CD4-positive, alpha-beta T cell treated with Interleukin-6 for 4 hours (primary cell): ENCODE data around the gene TUG1.

Experiments used
- DNase-seq: peaks from one replicate; pipeline ENCODE4 v3.0.0-alpha.2; 2020; ENCODE audit warnings: mixed read lengths

The TUG1 gene

DNA sequence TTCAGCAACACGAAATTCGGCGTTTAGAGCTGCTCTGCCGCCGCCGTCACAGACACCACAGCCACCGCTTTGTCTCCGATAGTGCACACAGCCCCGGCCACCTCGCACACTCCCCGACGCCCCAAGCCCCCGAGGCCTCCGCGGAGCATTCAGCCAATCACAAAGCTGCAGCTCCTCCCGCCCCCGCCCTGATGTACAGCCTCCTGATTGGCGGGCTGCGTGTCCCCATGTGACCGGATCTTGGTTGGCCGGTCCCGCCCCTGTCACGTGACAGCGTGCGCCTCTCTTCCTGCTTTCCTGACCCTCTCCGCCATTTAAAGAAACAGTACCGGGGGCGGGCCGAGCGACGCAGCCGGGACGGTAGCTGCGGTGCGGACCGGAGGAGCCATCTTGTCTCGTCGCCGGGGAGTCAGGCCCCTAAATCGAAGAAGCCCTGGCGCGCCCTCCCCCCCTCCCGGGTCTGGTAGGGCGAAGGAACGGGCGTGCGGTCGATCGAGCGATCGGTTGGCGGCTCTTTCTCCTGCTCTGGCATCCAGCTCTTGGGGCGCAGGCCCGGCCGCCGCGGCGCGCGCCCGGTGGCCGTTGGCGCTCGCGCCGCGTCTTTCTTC lies at the start of gene TUG1:
Gene TUG1, plus strand, starts transcription at position 342 of the 608 bp plus-strand sequence.
- peak; percentile 98 for DNase-seq

DNA sequence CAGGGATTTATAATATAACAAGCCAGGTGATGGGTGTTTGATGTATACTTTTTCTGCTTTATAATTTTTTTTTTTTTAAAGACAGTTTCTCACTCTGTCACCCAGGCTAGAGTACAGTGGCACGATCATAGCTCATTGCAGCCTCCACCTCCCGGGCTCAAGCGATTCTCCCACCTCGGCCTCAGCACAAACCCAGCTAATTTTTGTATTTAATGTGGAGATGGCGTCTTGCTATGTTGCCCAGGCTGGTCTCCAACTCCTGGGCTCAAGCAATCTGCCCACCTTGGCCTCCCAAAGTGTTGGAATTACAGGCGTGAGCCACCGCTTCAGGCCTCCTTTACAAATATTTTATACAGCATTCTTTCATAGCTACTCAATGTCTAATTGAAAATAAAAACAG lies 49.1 kb upstream of the TUG1 start:
- DNase-seq: no peak

DNA sequence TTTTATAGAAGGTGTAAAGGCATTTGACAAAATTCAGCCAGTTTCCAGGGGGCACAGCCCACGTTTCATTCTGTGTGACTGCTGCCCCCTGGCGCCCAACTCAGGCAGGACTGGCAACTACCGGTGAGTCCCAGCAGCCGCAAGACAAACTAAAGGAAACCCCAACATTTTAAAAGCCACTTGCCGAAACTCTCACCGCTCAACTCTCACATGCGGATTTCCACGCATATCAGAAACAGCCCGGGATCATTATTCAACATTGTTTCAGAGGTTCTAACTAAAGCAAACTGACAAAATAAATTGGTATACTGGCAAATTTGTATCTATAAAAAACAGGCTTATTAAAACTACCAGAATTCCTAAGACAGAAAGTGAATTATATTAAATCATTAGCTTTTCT lies 48.7 kb upstream of the TUG1 start:
- DNase-seq: peak; percentile 89

DNA sequence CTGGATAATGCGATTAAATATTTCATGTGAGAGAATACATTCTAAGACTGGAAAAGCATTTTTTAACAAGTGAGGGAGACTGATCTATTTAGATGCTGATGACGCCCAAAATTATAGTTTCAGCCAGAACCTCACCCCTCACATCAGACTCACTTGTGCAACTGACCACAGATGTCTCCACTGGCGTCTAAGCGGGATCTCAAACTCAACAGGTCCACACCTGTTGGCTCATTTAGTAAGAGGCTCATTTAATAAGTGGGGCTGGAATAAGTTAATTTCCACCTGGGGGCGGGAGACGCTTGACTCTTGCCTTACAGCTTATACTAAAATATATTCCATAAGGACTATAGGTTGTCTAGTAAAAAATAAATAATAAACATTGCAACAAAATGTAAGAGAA lies 48.0 kb upstream of the TUG1 start:
- no peak for DNase-seq

DNA sequence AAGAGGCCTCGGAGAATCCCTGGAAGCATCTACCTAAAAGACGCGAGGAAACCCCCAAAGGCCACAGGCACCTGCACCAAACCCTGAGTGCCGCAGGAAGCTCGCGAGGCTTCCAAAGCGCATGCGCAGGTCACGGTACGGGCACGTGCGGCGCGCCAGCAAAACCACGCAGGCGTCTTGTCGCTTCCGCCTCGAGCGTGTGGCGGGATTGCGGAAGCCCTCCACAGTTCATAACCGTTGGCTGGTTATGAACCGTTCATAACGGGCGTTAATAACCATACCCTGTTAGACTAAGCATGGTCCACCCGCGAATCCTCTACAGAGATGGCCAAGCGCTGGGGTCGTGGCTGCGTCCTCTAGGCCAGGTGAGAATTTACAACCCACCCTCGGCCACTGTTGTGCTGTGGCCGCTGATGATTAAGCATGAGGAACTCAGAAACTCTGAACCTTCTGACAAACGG lies 46.9 kb upstream of the TUG1 start:
- peak; percentile 84 for DNase-seq

DNA sequence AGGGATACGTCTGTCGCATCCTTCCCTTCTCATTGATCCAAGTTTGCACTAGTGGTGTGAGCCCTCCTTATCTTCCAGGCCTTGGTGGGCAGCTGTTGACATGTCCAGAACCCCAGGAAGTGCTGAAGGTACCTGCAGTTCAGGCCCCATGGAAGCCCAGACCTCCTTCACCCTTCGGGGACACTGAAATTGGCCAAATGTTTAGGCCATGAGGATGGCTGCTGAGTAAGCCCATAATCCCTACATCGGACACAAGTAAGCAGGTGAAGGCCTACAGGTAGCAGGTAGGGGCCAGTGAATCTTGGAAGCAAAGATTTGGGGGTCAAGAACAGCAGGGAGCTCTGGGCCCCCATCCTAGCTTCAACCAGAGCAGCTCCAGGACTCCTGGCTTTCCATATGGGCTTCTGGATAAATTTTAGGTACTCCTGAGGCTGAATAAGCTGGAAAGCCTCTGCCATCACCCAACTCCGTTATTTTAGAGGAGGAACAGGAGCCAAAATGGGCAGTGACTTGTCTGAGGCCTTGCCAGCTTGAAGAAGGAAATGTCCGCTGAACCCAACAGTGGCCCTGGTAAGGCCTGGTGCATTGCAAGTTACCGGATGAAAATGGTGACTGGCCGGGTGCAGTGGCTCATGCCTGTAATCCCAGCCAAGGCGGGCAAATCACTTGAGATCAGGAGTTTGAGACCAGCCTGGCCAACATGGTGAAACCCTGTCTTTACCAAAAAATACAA lies 45.7 kb upstream of the TUG1 start:
- no peak for DNase-seq

DNA sequence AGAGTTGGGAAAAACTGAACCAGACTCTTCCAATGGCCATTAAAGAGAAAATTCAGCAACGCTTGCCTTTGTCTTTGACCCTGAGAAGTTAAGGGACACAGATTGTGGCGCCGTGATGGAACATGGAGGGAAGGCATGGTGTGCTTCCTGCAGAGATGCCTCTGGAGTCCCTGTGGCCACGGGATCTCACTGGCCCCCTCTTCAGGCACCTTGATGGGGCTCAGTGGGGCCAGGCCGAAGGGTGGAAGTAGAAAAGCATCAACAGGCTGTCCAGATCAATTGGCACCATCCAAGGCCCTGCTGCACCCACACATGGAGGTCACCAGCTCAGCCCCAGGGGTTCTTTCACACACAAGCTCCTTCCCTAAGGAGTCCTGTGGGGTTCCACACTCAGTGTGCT lies 43.4 kb upstream of the TUG1 start:
- no peak for DNase-seq

DNA sequence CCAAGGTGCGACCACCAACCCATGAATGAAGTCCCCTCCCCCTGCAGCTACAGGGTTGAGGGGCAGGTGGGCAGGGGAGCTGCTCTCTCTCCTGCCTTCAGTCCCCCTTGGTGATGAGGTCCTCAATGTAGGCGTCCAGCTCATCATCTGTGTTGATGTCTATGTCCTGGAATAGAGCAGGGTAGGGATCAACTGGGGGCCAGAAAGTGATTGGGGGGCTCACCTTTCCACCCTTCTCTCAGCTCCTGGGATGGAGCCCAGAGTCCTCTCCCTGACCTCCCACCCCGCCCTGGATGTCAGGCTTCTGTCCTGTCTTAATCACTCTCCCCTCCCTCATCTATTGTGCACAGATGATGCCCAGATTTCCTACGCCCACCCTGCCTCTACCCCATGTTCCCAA lies 42.4 kb upstream of the TUG1 start:
- no peak for DNase-seq

DNA sequence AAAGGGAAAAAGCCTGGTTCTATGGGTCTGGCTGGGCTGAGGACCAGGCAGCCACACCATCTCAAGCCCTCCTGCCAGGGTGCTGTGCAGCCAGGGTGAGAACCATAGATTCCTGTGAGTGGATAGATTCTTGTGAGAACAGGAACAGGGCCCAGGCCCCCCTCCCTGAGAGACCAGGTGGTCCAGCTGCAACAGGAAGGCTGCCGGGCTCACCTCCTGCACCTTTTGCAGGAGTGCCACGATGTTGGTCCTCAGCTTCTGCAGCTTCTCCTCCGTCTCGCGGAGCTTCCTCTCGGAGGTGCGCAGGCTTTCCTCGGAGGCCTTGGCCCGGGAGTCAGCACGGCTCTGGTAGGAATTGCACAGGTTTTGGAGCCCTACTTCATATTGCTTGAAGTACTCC lies 41.3 kb upstream of the TUG1 start:
- DNase-seq: no peak

DNA sequence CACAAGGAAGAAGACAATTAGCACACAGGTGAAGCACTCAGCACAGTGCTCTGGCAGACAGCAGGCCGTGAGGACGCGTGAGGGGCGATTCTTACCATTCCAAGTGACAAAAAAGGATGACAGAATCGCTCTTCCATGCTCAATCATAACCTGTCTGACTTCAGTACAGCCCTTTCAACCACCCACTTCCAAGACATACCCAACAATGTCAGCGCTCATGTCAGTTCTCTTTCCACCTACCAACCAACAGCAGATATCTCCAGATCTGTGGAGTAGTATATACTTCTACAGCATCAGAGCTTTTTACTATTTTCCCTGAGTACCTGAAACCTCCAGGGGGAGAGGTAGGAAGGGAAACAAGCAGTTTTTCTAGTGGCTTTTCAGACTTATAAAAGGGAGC lies 40.7 kb upstream of the TUG1 start:
- DNase-seq: no peak

DNA sequence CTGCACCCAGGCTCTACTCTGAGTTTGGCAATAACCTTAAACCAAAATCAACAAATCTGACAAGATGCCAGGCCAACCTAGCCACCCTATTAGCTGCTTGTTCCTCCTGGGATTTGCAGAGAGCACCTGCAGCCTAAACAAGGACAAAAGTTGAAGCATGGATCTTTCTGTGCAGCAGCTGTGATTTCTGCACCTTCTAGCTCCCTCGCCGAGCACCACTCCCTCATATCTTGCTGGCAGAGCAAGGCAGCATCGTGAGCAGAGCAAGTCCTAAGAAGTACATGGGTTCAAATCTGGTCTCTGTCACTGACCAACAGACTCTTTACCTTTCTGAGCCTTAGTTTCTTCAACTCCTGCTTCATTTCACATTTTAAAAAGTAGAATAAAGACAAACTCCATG lies 38.8 kb upstream of the TUG1 start:
- no peak for DNase-seq

DNA sequence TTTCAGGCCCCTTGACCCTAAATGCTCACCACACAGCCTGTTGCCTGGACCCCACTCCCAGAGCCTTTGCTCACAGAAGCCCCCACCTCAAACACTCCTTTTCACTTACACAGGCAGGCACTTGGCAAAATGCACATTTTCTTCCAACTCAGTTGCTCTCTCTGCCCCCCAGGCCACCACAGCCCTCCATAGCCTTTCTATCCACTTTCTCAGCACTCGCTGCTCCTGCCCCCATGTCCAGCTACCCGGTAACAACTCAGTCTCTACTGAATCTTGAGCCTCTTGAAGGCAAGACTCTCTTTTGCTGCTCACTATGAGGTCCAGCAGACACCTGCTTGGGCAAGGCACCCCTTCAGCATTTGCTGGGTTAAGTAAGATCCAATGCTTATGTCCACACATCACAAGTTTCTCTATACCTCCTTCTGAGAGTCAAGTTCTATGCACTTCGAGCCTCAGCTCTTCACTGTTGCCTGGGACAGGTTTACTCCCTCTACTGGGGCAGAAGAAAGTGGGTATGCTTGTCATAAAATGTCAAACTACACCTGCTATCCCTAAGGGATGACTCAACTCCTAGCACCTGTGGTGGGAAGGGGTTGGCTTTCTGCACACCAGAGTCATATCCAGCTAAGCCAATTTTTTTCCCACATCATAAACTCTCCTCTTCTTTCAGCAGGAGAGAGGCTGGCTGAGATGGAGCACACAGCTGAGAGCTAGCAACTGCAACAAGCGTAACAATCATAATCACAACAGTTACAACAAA lies 37.3 kb upstream of the TUG1 start:
- no peak for DNase-seq

DNA sequence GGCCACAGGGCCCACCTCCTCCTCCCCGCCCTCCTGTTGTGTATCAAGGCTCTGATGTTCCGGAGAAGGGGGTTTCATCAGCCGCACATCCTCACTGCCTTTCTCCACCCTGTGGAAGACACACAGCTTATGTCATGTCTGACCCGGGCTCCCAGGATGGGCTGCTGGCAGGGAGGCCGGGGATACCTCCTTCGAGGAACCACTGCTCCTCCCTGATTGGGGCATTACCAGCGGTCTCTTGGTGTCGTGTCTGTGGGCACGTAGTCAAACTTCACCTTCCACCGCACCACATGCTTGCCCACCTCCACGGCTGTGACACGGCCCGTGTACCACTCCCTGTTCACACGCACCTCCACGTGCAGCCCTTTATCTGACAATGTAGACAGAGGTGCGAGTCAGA lies 36.4 kb upstream of the TUG1 start:
- no peak for DNase-seq

DNA sequence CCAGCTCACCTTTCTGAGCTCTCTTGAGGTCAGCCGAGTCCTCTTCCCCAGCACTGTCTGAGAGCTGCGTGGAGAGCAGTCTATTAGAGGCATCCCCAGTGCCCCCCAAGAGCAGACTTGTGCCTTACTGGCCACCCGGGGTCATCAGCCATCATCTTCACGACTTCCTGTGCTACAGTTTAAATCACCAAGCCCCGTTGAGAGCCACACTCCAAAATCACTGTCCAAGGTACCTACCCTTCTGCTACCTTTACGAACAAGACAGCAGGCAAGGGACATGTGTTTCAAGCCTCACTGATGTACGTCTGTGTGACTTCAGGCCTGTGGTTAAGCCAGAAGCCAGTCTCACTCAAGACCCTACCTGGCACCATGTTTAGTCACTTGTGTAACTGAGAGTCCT lies 35.6 kb upstream of the TUG1 start:
- DNase-seq: no peak

DNA sequence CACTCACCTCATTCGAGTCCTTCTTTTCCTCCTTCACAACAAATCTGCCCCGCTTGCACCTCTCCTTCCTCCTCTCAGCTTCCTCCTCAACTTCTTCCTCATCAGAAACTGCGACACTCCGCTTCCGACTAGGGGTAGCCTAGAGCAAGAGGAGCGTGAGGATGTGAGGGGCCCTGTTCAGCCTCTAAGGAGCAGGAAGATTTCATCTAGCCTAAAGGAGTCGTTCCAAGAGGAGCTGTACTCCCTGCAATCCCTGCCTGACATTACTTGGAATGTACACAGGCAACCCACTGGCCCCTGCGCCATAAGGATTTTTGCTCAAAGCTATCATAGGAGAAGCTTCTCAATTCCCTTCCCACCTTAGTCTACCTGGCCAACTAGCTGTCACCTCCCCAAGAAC lies 35.0 kb upstream of the TUG1 start:
- DNase-seq: no peak

DNA sequence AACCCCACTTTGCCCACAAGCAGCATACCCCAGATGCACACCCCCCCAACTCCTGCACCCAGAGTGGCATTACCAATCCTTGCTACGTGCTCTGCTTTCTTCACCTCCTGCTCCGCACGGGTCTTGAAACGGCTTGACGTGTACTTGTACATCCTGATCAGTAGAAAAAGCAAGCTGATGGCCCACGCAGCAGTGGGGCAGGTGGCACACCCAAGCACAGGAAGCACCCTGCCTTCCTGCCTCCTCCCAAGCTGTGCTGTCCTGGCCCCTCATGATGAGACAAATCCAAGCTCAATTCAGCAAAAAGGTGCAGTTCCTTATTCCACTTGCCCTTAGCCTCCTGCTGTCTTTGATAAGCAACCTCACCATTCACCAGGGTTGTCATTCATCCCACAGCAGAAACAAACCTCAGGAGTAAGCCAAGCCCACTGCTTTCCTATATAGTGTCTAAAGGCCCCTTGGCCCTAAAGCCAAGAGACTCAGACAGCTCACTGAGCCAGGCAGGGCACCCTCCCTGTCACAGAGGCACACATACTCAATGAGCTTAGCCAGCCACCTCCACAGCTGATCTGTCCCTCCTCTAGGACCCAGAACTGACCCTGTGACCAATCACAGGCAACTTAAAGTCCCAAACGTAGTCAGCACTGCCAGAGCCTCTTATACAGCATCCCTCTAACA lies 28.2 kb upstream of the TUG1 start:
- DNase-seq: peak; percentile 74

DNA sequence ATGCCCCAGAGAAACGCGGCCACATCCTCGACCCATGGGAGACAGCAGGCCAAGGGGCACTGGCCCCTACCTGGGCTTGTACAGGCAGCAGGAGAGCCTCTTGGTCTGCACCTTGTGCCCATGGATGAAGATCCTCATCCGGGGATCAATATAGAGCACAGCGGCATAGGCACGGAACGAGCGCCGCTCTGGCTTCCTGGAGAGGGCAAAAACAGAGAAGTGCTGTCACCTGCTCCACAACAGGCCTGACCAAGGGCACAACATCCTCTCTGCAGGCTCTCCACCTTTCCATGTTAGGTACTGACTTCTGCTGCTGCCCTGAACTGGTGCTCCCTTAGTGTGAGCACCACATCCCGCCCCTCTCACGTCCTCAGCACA lies 27.7 kb upstream of the TUG1 start:
- peak; percentile 53 for DNase-seq

DNA sequence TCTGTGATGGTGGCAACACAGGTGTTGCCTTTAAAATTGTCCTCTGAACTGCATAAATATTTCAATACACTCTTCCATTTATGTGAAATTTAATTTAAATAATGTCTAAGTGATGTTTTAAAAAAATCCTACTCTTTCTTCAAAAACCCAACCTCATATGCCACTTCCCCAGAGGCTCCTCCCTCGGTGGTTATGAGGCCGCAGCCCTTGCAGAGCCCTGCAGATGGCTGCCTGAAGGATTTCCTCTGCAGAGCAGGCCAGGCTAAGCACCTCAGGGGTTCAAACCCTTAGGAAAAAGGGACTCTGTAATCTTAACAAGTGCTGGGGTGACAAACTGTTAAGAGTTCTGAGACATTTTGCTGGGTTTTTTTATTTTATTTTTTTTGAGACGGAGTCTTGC lies 25.7 kb upstream of the TUG1 start:
- peak; percentile 75 for DNase-seq

DNA sequence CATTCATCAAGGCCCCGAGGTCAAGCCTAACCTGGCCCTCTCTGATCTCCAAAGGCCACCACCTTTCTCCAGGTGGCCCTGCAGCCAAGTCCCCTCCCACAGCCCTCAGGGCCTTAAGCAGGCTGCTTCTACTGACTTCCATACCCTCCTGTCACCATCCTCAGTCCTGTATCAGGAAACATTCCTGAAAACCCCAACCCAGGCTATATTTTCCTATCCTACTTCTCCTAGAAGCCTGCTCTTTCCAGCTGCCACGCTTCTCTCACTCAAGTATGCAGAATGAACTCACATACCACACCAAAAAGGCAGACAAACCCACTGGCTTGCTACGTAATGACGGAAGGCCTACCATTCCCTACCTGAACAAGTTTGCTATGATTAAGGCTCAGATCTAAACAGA lies 24.1 kb upstream of the TUG1 start:
- no peak for DNase-seq

DNA sequence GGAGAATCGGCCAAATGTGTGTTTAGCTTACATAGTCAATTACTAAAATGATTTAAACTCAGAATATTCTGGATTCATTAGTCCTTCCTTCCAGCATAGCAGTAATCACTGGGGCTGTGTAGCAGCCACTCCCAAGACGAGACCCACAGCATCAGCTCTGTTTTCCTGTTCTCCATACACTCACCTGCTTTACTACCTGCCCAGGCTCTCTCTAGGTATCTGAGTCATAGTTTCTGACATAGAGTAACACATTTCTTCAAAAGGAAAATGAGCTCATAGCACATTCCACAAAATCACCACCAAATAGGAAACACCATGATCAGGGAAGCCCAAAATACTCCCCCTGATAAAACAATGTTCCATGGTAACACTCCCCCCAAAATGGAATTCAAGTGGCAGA lies 23.4 kb upstream of the TUG1 start:
- DNase-seq: no peak

DNA sequence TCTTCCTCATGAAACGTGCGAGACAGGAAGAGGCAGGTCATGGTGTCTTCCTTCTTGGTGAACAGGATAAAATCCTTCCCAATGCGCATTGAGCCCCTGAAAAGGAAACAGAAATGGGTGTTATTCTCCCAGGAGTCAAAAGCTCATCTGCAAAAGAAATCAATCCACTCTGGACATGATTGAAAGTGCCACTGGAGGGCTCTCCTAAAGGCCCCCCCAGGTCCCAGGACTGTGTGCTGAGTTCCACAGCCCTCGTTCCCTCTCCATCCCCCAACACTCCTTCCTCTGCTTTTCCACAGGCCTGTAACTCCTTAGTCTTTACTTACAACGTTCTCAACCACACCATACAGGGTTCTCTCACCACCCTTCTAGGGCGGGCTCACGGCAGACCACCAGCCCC lies 22.7 kb upstream of the TUG1 start:
- no peak for DNase-seq

DNA sequence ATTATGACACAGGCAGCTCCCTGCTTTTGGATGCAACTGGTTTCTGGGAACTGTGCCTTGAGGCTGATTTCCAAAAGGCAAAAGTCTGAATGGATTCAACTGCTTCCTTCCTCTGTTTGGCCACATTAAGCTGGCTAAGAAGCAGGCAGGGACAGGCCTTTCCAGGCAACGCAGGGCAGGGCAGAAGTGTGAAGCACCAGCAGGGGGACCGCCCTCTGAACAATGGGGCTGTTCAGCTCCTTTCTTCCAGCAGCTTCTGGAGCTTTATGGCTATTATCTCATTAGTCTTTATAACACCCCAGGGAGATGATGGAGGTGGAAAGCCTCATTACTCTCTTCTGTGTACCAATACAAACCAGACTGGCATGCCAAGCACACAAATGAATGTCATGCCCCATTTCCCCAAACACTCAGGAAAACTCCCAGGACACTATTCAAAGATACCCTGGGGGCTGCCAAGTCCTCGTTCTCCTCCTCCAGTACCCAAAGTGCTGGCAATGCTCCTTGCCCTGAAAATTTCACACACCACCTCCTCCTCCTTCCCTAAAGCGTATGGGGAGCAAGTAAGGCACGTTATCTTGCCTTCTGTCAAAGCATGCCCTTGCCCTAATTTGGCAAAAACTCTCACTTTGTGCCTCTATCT lies 21.8 kb upstream of the TUG1 start:
- DNase-seq: no peak

DNA sequence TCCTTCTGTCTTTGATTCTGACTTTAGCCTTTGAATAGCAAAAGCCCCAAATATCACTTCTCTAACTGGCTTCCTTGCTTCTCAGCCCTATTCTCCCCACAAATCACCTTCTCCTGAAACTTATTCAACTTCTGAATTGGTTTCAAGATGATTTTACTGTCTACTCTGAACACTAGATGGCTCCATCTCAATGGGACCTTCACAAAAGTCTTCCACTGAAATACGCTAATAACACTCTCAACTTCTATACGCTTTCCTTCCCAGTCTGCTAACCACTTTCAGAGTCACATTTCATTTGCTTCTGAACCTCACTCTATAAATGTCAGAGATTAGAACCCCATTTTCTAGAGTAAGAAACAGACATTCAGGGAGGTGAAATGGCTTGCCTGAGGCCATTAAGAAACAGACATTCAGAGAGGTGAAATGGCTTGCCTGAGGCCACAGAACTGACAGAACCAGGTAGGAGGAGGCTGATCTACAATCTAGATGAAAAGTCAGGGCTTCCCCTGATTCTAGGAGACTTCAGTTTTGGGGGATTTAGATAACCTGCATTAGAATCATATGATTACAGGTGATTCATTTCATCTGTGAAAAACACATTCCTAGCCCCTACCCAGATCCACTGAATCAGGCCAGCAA lies 21.1 kb upstream of the TUG1 start:
- no peak for DNase-seq
